ENCODE data around the gene RHCG. TPM values are rescaled to one million over a fixed set of nuclear protein-coding genes. Genes with fewer than 3 reads are reported as not detected.

Gene RHCG
- total RNA-seq, result under 1 TPM in 1 of 2 donors, not detected in 1; 0.89 TPM
- long read RNA-seq, result 0 reads

DNA sequence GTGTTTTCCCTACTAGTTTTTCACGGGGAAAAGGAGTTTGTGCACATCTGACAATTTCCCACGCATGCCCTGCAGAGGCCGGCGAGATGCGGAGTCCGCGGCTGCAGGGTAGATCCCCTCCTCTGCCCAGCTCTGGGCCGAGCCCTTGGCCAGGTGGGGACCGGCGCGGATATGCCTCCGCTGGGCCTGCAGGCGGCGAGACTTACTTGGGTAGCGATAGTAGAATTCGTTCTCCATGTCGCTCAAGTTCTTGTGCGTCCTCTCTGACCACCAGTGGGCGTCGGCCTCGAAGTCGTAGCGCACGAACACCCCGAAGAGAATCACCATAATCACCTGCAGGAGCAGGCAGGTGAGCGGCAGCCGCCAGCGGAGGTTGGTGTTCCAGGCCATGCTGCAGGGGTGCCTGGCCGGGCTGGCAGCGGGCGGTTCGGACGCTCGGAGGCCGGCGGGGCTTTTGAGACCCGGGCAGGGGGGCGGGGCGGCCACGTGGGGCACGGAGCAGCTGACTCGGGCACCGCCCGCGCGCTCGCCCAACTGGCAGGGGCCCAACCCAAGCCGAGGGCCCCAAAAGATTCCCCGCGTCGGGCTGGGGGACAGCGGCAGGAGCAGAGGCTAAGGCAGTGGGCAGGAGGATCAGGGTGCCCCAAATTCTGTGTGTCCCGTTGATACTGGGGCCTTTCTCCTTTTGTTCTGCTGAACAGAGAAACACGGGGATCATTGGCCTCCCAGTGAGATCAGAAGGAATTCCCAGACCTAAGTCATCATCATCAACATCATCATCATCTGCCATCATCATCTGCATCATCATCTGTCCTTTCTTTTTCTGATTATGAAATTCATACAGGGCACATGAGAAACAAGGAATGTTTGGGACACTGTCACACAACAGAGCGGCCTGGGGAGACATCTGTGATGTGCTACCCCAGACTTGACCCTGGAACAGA lies at the start of gene RHCG:
Gene RHCG, minus strand, starts transcription at position 429 of the 944 bp plus-strand sequence. Its CDS starts 39 bp downstream, at position 390.
- peak; percentile 33 to 56 for DNase-seq
- peak; percentile 68 for ATAC-seq
- intact Hi-C loops (cut with DNase I, micrococcal nuclease), result no loop called here

DNA sequence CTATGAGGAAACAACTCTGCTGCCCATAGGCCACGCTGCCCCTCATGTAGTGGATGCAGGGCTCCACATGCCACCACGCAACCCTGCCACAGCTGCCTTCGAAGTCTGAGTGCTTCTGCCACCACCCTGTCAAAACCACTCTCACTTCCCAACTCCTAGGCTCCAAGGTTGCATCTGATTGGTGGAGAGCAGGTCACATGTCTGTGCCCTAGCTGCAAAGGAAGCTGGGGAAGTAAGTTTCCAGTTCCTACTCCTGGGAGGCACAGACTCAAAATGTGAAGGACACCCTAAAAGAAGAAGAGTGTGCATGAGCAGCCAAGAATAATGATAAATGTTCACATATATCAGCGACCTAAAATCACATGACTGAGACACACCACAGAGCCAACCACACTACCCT lies 47.0 kb upstream of the RHCG start:
- no peak for DNase-seq
- no peak for ATAC-seq
- intact Hi-C loops (cut with DNase I, micrococcal nuclease), result no loop called here

DNA sequence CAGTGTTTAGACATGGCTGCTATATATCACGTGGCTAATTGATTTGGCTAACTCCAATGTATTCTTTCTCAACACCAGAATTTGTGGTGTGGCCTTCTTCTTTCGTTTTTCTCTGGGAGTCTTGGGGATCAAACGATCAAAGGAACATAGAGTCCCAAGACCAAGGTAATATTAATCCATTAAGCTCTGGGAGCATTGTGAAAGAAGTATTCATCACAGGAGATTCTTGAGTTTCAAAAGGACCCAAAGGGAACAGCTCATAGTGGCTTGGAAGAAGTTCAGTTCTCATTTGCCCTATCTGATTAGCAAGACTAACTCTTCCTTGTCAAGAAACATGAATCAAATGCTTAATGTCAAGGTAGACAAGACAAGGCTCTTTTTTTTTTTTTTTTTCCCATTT lies 46.0 kb upstream of the RHCG start:
- DNase-seq (no peak), ATAC-seq (no peak)
- intact Hi-C loops (cut with DNase I, micrococcal nuclease), result no loop called here

DNA sequence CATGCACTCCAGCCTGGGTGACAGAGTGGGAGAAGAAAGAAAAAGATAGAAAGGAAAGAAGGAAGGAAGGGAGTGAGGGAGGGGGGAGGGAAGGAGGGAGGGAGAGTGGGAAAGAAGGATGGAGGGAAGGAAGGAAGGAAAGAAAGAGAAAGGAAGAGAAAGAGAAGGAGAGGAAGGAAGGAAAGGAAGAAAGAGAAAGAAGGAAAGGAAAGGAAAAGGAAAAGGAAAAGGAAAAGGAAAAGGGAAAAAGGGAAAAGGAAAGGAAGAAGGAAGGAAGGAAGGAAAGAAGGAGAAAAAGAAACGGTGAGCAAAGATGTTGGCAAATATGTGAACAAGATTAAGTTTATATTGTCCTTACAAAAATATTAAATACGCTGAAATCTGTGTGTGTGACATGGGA lies 42.6 kb upstream of the RHCG start:
- ATAC-seq, result no peak
- intact Hi-C loops (cut with DNase I, micrococcal nuclease), result no loop called here
- DNase-seq, result no peak

DNA sequence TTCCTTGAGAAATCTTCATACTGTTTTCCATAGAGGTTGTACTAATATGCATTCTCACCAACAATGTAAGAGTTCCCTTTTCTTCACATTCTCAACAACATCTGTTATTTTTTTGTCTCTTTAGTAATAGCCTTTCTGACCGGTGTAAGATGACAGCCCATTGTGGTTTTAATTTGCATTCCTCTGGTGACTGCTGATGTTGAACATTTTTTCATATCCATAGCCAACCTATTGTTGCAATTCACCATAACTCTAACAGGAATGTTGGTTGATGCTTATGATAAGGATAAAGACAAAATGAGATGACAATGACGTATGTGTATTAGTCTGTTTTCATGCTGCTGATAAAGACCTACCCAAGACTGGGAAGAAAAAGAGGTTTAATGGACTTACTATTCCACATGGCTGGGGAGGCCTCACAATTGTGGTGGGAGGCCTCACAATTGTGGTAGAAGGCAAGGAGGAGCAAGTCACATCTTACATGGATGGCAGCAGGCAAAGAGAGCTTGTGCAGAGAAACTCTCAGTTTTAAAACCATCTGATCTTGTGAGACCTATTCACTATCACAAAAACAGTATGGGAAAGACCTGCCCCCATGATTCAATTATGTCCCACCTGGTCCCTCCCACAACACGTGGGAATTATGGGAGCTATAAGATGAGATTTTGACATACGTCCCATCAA lies 37.6 kb upstream of the RHCG start:
- intact Hi-C loops (cut with DNase I, micrococcal nuclease), result no loop called here
- ATAC-seq (no peak), DNase-seq (no peak)

DNA sequence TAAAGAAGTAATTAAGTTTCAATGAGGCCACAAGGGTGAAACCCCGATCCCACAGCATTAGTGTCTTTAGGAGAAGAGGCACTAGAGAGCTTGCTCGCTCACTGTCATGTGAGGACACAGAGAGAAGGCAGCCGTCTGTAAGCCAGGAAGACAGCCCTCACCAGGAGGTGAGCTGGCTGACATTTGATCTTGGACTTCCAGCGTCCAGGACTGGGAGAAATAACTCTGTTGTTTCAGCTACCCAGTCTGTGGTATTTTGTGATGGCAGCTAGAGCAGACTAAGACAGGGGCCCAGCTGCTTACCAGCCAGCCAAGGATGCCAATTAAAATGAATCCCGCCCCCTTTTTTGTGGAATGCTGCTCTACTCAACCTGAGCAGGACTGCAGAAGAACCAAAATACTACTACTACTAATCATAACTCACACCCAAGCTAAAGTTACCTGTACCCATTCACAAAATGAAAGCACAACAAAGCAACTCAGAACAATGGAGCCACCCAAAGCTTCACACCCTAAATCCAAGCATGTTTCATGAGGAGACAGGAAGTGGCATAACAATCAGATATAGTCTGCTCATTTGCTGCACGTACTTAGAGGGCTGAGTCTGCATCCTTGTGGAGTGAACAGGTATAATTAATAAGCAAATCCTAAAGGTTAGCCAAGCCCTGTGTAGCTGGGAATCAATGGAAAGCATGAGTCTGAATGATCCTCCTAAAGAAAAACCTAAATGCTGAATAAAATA lies 35.6 kb upstream of the RHCG start:
- ATAC-seq (no peak), DNase-seq (no peak)
- intact Hi-C loops (cut with DNase I, micrococcal nuclease), result no loop called here

DNA sequence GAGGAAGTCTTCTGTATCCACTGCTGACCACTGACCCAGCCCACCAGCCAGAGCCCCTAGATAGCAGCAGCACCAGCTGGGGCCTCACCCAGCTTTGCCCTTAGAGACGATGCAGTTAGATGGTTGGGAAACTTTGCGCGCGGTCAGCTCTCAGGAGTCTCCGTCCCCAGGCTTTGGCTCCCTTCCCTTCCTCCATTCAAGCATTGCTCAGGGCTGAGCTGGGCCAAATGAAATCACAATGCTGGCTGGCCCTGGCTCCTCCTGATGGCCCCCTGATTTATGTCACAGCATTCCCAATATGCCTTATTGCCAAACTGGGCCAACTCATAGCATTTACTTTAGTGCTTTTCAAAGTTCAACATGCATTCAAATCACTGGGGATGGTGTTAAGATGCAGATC lies 34.6 kb upstream of the RHCG start:
- intact Hi-C loops (cut with DNase I, micrococcal nuclease), result no loop called here
- ATAC-seq (no peak), DNase-seq (no peak)

DNA sequence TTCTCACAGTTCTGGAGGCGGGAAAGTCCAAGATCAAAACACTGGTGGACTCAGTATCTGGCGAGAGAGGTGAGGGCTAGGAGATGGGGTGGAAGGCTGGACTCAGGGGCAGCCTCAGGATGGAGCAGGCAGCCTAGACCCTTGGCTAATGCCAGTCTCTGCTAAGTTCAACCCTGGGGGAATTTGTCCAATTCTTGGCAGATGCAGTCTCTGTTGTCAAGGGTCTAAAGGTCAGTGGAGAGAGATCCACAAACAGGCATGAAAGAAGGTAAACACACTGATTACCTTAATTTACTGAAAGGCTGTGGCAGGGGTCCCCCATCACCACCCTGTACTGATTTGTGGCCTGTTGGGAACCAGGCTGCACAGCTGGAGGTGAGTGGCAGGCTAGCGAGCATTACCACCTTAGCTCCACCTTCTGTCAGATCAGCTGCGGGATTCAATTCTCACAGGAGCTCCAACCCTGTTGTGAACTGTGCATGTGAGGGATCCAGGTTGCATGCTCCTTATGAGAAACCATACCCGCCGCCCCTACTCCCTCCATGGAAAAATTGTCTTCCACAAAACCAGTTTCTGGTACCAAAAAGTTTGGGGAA lies 32.5 kb upstream of the RHCG start:
- ATAC-seq, result no peak
- intact Hi-C loops (cut with DNase I, micrococcal nuclease), result no loop called here

DNA sequence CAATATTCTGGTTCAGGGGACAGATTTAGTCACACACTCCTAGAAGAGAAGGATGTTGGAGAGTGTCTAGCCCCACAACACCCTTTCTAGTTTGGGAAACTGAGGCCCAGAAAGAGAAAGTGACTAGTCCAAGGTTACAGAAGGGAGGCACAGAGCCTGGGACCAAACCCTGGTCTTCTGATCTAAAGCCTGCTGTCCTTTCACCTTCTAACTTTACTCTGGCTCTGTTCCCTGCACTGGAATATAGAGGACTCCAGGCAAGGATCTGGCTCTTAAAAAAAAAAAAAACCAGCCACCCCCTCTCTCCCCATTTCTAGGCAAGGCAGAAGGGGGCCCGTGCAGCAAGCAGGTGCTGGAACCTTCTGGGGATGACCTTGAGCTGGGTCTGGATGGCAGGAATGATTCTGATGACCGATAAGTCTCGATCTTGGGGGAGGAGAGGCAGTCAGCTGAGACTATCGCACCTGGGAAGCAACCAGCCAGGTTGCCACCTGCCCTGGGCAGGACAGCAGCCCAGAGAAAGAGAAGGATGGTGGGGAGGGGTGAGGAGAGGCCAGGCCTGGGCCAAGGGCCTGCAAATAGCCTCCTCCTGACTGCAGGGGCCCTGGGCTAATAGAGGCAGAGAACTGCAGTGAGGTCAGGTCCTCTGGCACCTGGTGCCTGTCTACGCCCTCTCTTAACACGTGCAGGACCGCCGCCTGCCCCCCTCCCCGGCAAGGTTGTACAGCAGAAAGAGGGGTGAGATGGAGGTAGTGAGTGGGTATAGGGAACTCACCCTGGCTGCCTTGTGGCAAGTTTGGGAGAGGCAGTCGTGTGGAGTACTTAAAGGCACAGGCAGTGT lies 30.4 kb upstream of the RHCG start:
- DNase-seq, result no peak
- no peak for ATAC-seq
- intact Hi-C loops (cut with DNase I, micrococcal nuclease), result no loop called here

More for the DNA sequence above, 32.5 kb upstream of the RHCG start:
- DNase-seq, result no peak

DNA sequence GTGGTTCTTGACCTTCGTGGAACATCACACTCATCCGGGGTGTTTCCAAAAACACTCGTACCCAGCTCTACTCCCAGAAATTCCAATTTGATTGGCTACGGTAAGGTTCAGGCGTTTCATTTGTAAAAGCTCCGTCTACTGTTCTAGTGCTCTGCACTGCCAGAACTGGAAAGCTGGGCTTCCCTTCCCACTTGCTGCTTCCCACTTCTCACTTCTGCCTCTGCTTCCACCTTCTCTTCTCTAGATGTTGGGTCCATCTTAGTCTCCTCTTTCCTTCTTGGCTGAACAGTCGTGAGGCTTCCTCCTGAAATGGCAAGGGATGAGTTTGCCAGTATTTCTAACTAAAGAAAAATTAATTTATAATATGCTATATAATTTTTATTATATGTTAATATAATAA lies 29.8 kb upstream of the RHCG start:
- DNase-seq, result no peak
- intact Hi-C loops (cut with DNase I, micrococcal nuclease), result no loop called here
- no peak for ATAC-seq

DNA sequence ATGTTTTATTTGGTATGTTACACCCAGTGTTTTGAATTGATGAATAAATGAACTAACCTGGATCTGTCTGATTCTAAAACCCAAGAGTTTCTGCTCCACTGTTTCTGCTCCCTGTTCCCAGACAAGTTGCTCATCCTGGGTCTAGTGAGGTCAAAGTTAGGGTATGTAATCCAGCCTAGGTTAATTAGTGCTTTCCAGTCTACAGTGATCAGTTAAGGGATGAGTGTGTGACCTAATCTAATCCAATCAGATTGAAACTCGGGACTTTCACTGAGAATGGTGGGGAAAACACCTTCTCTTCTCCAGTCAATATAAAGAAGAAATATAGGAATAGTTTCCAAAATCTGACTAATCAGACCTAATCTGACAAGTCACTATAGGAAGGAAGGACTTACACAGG lies 27.8 kb upstream of the RHCG start:
- ATAC-seq (no peak), DNase-seq (no peak)
- intact Hi-C loops (cut with DNase I, micrococcal nuclease), result no loop called here

DNA sequence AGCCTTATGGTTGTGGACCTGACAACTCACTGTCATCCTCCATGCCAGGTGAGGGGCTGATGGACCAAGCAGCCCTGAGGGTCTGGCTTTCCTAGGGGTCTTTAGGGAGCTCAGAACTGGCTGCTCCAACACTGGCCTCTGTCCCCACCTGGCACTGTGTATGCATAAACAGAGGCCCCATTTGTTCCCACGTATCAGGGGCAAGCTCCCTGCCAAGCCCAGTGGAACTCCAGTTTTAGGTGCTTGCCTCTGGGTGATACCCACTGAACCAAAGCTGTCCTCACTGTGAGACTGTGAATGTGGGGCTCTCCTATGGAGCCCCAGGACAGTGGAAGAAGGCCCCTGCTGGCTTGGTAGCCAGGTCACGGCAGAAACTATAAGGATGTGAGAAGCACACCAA lies 26.7 kb upstream of the RHCG start:
- ATAC-seq, result no peak
- intact Hi-C loops (cut with DNase I, micrococcal nuclease), result no loop called here
- no peak for DNase-seq

DNA sequence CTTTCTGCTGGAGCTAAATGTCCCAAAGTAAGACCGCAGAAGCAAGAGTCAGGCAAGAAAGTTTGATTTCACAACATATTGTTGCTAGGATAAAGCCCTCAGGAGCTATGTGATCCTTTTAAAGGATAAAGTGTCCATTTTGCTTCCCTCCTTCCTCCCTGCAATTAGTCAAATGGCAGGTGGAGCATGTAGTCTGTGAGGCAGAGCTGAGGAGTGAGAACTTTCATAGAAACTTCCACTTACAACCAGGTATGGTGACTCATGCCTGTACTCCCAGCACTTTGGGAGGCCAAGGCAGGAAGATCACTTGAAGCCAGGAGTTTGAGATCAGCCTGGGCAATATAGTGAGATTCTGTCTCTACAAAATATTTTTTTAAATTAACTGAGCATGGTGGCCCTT lies 25.2 kb upstream of the RHCG start:
- no peak for ATAC-seq
- no peak for DNase-seq
- intact Hi-C loops (cut with DNase I, micrococcal nuclease), result no loop called here

DNA sequence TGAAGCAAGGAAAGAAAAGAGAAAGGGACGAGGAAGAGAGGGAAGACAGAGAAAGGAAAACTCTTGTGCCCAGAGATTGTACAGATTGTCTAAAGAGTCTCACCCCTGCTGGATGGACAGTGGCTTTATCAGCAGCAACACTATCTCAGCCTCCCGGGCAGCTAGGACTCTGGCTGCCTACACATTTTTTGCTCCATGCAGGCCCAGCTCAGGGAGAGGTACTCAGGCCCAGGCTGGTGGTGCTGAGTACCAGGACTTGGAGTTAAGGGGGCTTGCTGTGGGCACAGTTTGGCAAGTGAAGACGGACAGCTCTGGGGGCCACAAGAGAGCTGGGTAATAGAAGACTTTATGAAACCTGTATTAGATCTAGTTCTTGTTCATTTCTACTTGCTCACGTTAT lies 19.1 kb upstream of the RHCG start:
- ATAC-seq, result no peak
- no peak for DNase-seq
- intact Hi-C loops (cut with DNase I, micrococcal nuclease), result no loop called here

DNA sequence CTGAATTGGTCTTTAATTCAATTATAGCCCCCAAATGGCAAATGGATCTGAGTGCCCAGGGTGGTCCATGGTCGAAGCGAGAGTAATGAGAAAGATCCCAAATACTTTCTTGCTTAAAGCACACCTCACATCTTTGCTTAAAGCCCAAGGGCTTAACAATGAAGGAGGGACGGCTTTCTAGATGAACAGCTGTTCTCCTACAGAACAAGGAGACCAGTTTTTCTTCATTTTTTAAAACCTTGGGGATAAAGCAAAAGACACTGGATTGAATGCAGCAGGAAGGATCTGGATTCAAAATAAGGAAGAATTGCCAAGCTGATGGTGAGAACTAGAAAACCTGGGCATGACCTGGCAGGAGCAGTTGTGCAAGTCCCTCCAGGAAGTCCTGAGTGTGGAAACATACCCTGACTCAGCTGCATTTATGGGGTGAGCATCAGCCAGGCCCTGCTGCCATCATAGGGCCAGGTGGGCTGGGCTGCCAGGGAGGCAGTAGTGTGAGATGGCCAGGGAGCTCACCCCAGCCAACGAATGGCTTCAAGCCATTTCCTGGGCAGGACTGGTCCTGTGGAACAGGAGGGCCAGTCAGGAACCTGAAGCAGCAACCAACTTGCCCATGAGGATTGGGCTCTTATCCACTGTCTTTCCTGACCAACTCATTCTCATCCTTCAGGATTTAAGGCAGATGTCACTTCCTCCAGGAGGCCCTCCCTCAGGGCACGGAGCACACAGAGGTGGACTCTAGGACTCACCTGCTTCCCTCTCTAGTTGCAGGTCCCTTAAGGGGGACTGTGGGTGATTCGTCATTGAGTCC lies 18.4 kb upstream of the RHCG start:
- intact Hi-C loops (cut with DNase I, micrococcal nuclease), result no loop called here
- no peak for DNase-seq
- ATAC-seq, result no peak

DNA sequence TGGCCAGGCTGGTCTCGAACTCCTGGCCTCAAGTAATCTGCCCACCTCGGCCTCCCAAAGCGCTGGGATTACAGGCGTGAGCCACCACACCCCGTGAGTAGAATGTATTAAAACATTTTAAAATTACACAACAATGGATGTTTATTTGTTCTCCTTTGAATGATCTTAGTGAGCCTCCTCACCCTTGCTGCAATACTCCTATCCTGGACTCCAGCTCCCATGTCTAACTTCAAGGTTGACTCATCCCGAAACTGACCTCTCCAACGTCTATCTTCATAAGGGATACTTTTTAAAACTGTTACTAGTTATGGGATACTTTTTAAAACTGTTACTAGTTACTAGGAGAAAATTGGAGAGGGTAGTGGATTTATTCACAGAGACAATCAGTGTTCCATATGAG lies 17.8 kb upstream of the RHCG start:
- intact Hi-C loops (cut with DNase I, micrococcal nuclease), result no loop called here
- DNase-seq, result no peak
- no peak for ATAC-seq

DNA sequence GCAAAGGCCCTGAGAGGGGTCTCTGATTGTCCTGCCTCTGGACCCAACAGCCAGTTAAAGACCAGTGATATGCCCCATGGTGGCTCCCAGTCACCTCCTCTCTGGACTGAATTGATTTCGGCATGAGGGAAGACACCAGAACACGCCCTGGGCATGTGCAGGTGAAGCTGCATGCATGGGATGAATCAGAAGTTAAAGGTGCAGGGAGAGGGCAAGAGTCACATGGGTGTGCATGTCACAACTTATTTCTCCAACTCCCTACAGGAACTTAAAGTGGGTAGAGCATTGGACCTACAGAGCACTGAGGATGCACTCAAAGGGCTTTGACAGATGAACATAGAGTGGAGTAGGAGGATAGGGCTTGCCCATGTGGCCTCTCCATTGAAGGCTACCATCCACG lies 16.9 kb upstream of the RHCG start:
- DNase-seq, result no peak
- ATAC-seq, result no peak
- intact Hi-C loops (cut with DNase I, micrococcal nuclease), result no loop called here

DNA sequence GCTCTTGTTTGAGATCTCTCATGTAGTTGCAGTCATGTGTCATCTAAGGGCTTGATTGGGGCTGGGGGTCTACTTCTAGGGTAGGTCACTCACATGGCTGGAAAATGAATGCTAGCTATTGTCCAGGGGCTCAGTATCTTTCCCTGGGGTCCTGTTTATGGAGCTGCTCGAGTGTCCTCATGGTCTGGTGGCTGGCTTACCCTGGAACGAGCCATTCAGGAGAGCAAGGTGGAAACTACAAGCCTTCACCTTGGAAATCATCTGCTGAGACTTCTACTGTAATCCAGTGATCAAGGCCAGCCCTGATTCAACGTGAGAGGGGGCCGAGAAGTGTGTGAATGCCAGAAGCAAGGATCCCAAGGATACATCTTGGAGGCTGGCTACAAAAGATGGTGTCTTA lies 16.2 kb upstream of the RHCG start:
- intact Hi-C loops (cut with DNase I, micrococcal nuclease), result no loop called here
- ATAC-seq, result no peak

More for the DNA sequence above, 16.2 kb upstream of the RHCG start:
- no peak for DNase-seq

Measured in left colon (tissue), 2 donors.